ENCODE measurements around the gene ZNF485. TPM values are rescaled to one million over a fixed set of nuclear protein-coding genes. Genes with fewer than 3 reads are reported as not detected.

Gene ZNF485
- total and polyA plus RNA-seq, 2 of the 8 experiments (the other 6 are each of a cell fraction or from before 2014, with no cell fraction given), result 2.5 to 8.2 TPM

- H4K5ac ChIP-seq (ENCODE audit: insufficient read length, low read depth, low read length), result no peak overlapping the region
- H2BK5ac ChIP-seq (ENCODE audit: low read depth, low read length), result no peak overlapping the region
- no peak for TF ChIP-seq SIN3A (conservative IDR thresholded peaks at IDR 0.05 in 1 of 2, IDR thresholded peaks at IDR 0.05 in 1 of 2; ENCODE audit: low read depth in 1 of 2, low read length in 2 of 2)
- TF ChIP-seq SRF (IDR thresholded peaks at IDR 0.05; ENCODE audit: low read depth, low read length), result no peak
- TF ChIP-seq BCL11A (IDR thresholded peaks at IDR 0.05; ENCODE audit: low read depth in 2 of 2, low read length in 2 of 2), result no peak
- no peak for TF ChIP-seq SIRT6 (IDR thresholded peaks at IDR 0.05; ENCODE audit: low read length)
- no peak for TF ChIP-seq RXRA (IDR thresholded peaks at IDR 0.05; ENCODE audit: insufficient read depth, low read depth, low read length)
- no peak for TF ChIP-seq KDM4A (IDR thresholded peaks at IDR 0.05; ENCODE audit: low read depth, low read length, severe bottlenecking)
- TF ChIP-seq E2F6 (IDR thresholded peaks at IDR 0.05), result peak; percentile 65
- H3K23ac ChIP-seq (ENCODE audit: insufficient read length), result no peak overlapping the region
- peak overlapping the region; percentile 20; the same call in 1 of the 2 replicates for H3K18ac ChIP-seq (ENCODE audit: extremely low read depth, low read length)
- H3K79me1 ChIP-seq (ENCODE audit: low read depth, low read length), result peaks cover 8% of the 10 kb centered on the region; the same call in 1 of the 2 replicates
- H3K4me2 ChIP-seq (ENCODE audit: insufficient read depth in 1 of 2, low read depth in 2 of 2, low read length in 2 of 2), result peak overlapping the region; percentile 63 to 96
- no peak overlapping the region for H2BK12ac ChIP-seq (ENCODE audit: low read depth, low read length)
- H2AFZ ChIP-seq (ENCODE audit: low read length), result 0 out of 2 replicates have a peak overlapping the region, but pooled peaks have one; percentile 11
- no peak overlapping the region for H3K4ac ChIP-seq (replicated peaks; ENCODE audit: insufficient read length, low read depth, low read length)
- peaks cover 7% of the 10 kb centered on the region; the same call in 1 of the 2 replicates for H3K23me2 ChIP-seq (ENCODE audit: low read depth, low read length)
- no peak overlapping the region for H2BK15ac ChIP-seq (ENCODE audit: low read length)
- H3K4me1 ChIP-seq (replicated peaks in 1 of 4; ENCODE audit: control insufficient read depth in 3 of 4, insufficient read depth in 4 of 4, low read length in 3 of 4), result peaks cover 0 to 5% (median 1%) of the 10 kb centered on the region in 4 experiments; a peak in 2 of 7 replicates
- WGBS, 2 experiments (ENCODE audit: extremely low coverage in 1 of 2, insufficient coverage in 1 of 2, insufficient read length in 1 of 2, insufficient replicate concordance in 2 of 2, low coverage in 1 of 2, low lambda C conversion rate in 2 of 2, missing lambda C conversion rate in 1 of 2), result 58% methylated on average over 14 of the region's 14 CpGs; no CpG with 5 or more reads in 1 of the 2 experiments
- no peak for FAIRE-seq
- ChIA-PET CTCF (ENCODE audit: partially characterized antibody) (interaction anchor here (1.7 kb wide), 1 partner anchor 14 kb away, joined by 5 read pairs; no protein-coding TSS in a partner anchor), POLR2A (ENCODE audit: partially characterized antibody) (interaction anchor here (0.7 to 3.6 kb wide), 6 partner anchors 9 to 671 kb away, joined by 3 to 23 read pairs (median 4); partner anchors contain the start of gene ZNF32)
- no peak for DNase-seq (ENCODE audit: low read depth in 1 of 2, low spot score in 2 of 2)
- peaks cover 25 to 53% of the 10 kb centered on the region in 2 experiments for H3K9me3 ChIP-seq (ENCODE audit: insufficient read depth in 2 of 2, low read depth in 1 of 2, low read length in 1 of 2)
- H3K56ac ChIP-seq (replicated peaks; ENCODE audit: insufficient read length, low read depth, low read length), result no peak overlapping the region
- H2BK120ac ChIP-seq (replicated peaks; ENCODE audit: low read depth, low read length), result no peak overlapping the region
- no peak overlapping the region for H4K91ac ChIP-seq (replicated peaks; ENCODE audit: insufficient read length, low read length)
- peaks cover 0 to 3% of the 10 kb centered on the region in 2 experiments; a peak in 1 of 4 replicates for H3K79me2 ChIP-seq (ENCODE audit: control insufficient read depth in 1 of 2, insufficient read depth in 2 of 2, low read length in 2 of 2)
- H3K36me3 ChIP-seq (ENCODE audit: control insufficient read depth in 2 of 4, insufficient read depth in 4 of 4, low read length in 3 of 4), result peaks cover 0 to 10% (median 0%) of the 10 kb centered on the region in 4 experiments; a peak in 2 of 8 replicates
- H3K14ac ChIP-seq (ENCODE audit: insufficient read length), result no peak overlapping the region
- H2AK5ac ChIP-seq (ENCODE audit: low read depth, low read length), result no peak overlapping the region
- no peak overlapping the region for H2BK20ac ChIP-seq (ENCODE audit: low read length)
- H4K8ac ChIP-seq (ENCODE audit: extremely low read depth, insufficient read depth, low read length), result peak overlapping the region; percentile 95; the same call in 1 of the 2 replicates
- peak overlapping the region; percentile 26 to 64 (median 46) for H3K4me3 ChIP-seq (ENCODE audit: extremely low read depth in 1 of 4, insufficient read depth in 2 of 4, low read depth in 3 of 4, low read length in 4 of 4)
- peaks cover 0 to 19% (median 9%) of the 10 kb centered on the region in 4 experiments; a peak in 6 of 7 replicates for H3K27me3 ChIP-seq (replicated peaks in 1 of 4; ENCODE audit: control insufficient read depth in 3 of 4, extremely low read depth in 1 of 4, insufficient read depth in 3 of 4, low read length in 3 of 4)
- peaks cover 0 to 2% of the 10 kb centered on the region in 2 experiments for H4K20me1 ChIP-seq (replicated peaks in 1 of 2; ENCODE audit: control insufficient read depth in 1 of 2, insufficient read depth in 2 of 2, low read length in 2 of 2)
- peak overlapping the region in 2 of 4 experiments; percentile 3 to 18; a peak in 1 of 7 replicates for H3K9ac ChIP-seq (replicated peaks in 1 of 4; ENCODE audit: extremely low read depth in 1 of 4, low read depth in 3 of 4, low read length in 3 of 4)
- H3K27ac ChIP-seq (ENCODE audit: low read depth, low read length), result no peak overlapping the region
Measured at GRCh38 chr10:43573250-43574000, 32.8 kb upstream of the ZNF485 start.

All from H1 (cell line).